AG04450 (cell line): ENCODE data around the gene KERA. TPM values are rescaled to one million over a fixed set of nuclear protein-coding genes. Genes with fewer than 3 reads are reported as not detected.

Experiments used
- CTCF ChIA-PET: fragments of 300-600, 350-600 bp; formaldehyde crosslinking; extraction: SDS; loops from one replicate; lab custom pipeline; 2022; ENCODE audit warnings: antibody characterized with exemption, inconsistent platforms; lab: Charles Lee
- POLR2A ChIA-PET: fragments of 350-600 bp; formaldehyde crosslinking; extraction: SDS; loops from one replicate; lab custom pipeline; 2021; ENCODE audit warnings: antibody characterized with exemption, inconsistent platforms; lab: Yijun Ruan, JAX
- DNase-seq: peaks from one replicate; pipeline ENCODE4 v3.0.0-alpha.2; 2011; ENCODE audit warnings: low read depth, low spot score
- H3K27ac ChIP-seq: one replicate; pipeline ENCODE4 v1.5.1; 2012; ENCODE audit warnings: low read depth, low read length, control low read depth
- H3K27me3 ChIP-seq: one replicate; pipeline ENCODE4 v1.6.0; 2012; ENCODE audit warnings: low read length; ENCODE audit not compliant: control insufficient read depth, insufficient read depth
- H3K4me3 ChIP-seq: 2 replicates; pipeline ENCODE4 v1.5.1; 2011; ENCODE audit warnings: mild to moderate bottlenecking, low read depth, low read length, control low read depth
- H3K9me3 ChIP-seq: 2 replicates; pipeline ENCODE4 v1.5.1; 2012; ENCODE audit warnings: low read length; ENCODE audit not compliant: control insufficient read depth, insufficient read depth
- CTCF ChIP-seq: IDR thresholded peaks from 2 replicates; pipeline ENCODE4 v1.5.1; 2011; ENCODE audit warnings: low read depth, low read length, control low read depth, inconsistent platforms
- polyA plus RNA-seq: library from polyadenylated mRNA; depleted of rRNA; stranded (reverse); fragments of >200 nt; gene quantifications from 2 replicates; pipeline ENCODE4 v1.2.3, GENCODE V29; 2011

KERA gene
- polyA plus RNA-seq, 1 experiment = not detected

DNA sequence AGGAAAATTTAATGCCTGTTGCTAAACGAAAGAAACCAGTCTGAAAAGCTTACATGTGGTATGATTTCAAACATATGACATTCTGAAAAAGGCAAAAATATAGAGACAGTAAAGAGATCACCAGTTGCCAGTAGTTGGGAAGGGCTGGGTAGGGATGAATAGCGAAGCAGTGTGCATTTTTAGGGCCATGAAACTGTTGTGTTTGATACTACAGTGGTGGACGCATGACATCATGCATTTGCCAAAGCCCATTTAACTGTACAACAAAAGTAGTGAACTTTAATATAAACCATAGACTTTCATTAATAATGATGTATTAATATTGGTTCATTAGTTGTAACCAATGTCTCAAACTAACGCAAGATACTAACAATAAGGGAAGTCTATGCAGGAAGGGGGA lies 38.4 kb downstream of the KERA start:
- CTCF ChIA-PET = interaction anchor here (0.6 kb wide), 1 partner anchor 150 kb away, joined by 4 read pairs; no protein-coding TSS in a partner anchor
- Histone ChIP-seq H3K27ac (no peak overlapping the region), H3K27me3 (no peaks in the 10 kb centered on the region), H3K4me3 (no peak overlapping the region), H3K9me3 (peaks cover 1% of the 10 kb centered on the region; the same call in 1 of the 2 replicates)
- DNase-seq = no peak
- TF ChIP-seq CTCF = no peak
- POLR2A ChIA-PET = no interaction called here

- no peaks in the 10 kb centered on the region for H3K27me3 ChIP-seq
- no peak overlapping the region for H3K4me3 ChIP-seq
- no peaks in the 10 kb centered on the region for H3K9me3 ChIP-seq
- POLR2A ChIA-PET = no interaction called here
- no peak for TF ChIP-seq CTCF
- H3K27ac ChIP-seq = no peak overlapping the region
- no peak for DNase-seq
- CTCF ChIA-PET = no interaction called here
Measured at GRCh38 chr12:91017511-91018263, 40.1 kb downstream of the KERA start.

DNA sequence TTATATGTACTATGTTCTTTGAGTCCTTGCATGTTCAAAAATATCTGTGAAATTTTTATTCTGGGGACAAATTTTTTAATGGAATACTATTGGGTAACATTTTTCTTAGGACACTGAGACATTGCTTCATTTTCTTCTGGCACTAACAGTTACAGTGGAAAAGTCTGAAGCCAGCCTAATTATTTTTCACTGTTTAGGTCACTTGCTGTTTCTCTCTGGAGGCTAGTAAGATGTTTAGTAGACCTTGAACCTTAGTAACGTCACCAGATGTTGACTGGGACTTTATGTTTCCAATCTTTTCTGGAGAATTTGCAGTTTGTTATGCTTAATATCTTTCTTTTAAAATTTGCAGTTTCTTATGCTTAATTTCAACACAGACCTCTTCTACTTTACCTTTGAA lies 40.8 kb downstream of the KERA start:
- DNase-seq = no peak
- ChIA-PET POLR2A (no interaction called here), CTCF (interaction anchor here (0.6 kb wide), 1 partner anchor 786 kb away, joined by 3 read pairs; no protein-coding TSS in a partner anchor)
- TF ChIP-seq CTCF = no peak
- Histone ChIP-seq H3K4me3 (no peak overlapping the region), H3K9me3 (no peaks in the 10 kb centered on the region), H3K27me3 (no peaks in the 10 kb centered on the region), H3K27ac (no peak overlapping the region)

GRCh38 chr12:91009319-91009950 lies 48.4 kb downstream of the KERA start:
- Histone ChIP-seq H3K27me3 (no peaks in the 10 kb centered on the region), H3K9me3 (no peaks in the 10 kb centered on the region), H3K27ac (no peak overlapping the region), H3K4me3 (no peak overlapping the region)
- no peak for DNase-seq
- ChIA-PET POLR2A (interaction anchor here (0.5 kb wide), 1 partner anchor 32 kb away, joined by 4 read pairs; no protein-coding TSS in a partner anchor), CTCF (no interaction called here)
- no peak for TF ChIP-seq CTCF
